IMR-90 (cell line): Measurements from ENCODE around the gene EIF2S2.

ENCODE experiments used
- BHLHE40 ChIP-seq: fragments of 150-350 bp; IDR thresholded peaks from 2 replicates; pipeline ENCODE4 v1.6.1; 2016; ENCODE audit warnings: mild to moderate bottlenecking, low read depth, low read length
- CEBPB ChIP-seq: IDR thresholded peaks from 2 replicates; pipeline ENCODE4 v1.6.1; 2012; ENCODE audit warnings: low read depth, low read length, improper control_type of control experiment
- CHD1 ChIP-seq: IDR thresholded peaks from 2 replicates; pipeline ENCODE4 v1.6.1; 2012; ENCODE audit warnings: low read depth, low read length, improper control_type of control experiment
- NFE2L2 ChIP-seq: fragments of 150-350 bp; IDR thresholded peaks from 2 replicates; pipeline ENCODE4 v1.6.1; 2016; ENCODE audit warnings: low read depth, mild to moderate bottlenecking, low read length
- POLR2A ChIP-seq: IDR thresholded peaks from 2 replicates; pipeline ENCODE4 v1.6.1; 2012; ENCODE audit warnings: mild to moderate bottlenecking, low read depth, low read length
- RAD21 ChIP-seq: IDR thresholded peaks from 2 replicates; pipeline ENCODE4 v1.6.1; 2012; ENCODE audit warnings: low read length, improper control_type of control experiment
- TF ChIP-seq, protein P1 (sequence below): conservative IDR thresholded peaks from 2 replicates; pipeline ENCODE4 v1.5.1; 2012; ENCODE audit warnings: mild to moderate bottlenecking, low read depth, low read length, improper control_type of control experiment

DNA sequence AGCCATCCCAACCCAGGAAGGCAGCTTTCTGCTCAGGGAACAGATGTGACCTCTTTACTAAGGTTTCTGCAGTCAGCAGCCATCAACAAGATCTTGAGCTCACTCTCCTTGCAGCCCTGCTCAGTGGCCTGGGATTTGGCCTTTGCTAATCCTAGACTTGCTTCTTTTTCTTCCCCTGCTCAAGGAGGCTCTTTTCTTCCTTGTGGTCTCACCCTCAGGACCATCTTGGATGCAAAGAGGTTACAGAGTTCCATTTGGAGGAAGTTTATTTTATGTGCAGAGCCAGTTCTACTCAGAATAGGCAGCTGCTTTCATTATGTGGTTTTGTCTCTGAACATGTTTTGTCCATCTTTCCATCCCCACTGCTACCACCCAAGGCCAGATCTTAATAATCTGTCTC, 69.0 kb downstream of the EIF2S2 start:
- TF ChIP-seq, protein P1, sequence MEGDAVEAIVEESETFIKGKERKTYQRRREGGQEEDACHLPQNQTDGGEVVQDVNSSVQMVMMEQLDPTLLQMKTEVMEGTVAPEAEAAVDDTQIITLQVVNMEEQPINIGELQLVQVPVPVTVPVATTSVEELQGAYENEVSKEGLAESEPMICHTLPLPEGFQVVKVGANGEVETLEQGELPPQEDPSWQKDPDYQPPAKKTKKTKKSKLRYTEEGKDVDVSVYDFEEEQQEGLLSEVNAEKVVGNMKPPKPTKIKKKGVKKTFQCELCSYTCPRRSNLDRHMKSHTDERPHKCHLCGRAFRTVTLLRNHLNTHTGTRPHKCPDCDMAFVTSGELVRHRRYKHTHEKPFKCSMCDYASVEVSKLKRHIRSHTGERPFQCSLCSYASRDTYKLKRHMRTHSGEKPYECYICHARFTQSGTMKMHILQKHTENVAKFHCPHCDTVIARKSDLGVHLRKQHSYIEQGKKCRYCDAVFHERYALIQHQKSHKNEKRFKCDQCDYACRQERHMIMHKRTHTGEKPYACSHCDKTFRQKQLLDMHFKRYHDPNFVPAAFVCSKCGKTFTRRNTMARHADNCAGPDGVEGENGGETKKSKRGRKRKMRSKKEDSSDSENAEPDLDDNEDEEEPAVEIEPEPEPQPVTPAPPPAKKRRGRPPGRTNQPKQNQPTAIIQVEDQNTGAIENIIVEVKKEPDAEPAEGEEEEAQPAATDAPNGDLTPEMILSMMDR, result no peak
- TF ChIP-seq RAD21 (no peak), CEBPB (no peak), POLR2A (no peak), BHLHE40 (no peak), NFE2L2 (no peak), CHD1 (no peak)
